CD8-positive, alpha-beta memory T cell (primary cell): Measurements from ENCODE around the gene OR5H15. TPM values are rescaled to one million over a fixed set of nuclear protein-coding genes. Genes with fewer than 3 reads are reported as not detected.
"Not testable (repeated sequence)": the region's sequence is repeated elsewhere in the genome, so short reads cannot be mapped to it uniquely, and the experiment has no call there.

Source experiments
- CTCF ChIA-PET: fragments of 350-600 bp; sonication (Branson Sonifier 250); formaldehyde crosslinking; loops from one replicate; lab custom pipeline; 2021; ENCODE audit warnings: antibody characterized with exemption; lab: Charles Lee
- POLR2A ChIA-PET: fragments of 350-600 bp; sonication (Branson Sonifier 250); formaldehyde crosslinking; loops from one replicate; lab custom pipeline; 2021; ENCODE audit warnings: antibody characterized with exemption; lab: Charles Lee
- DNase-seq, 5 donors: peaks; one replicate each; pipeline versions ENCODE4 v3.0.0 to v3.0.0-alpha.2; 2020 to 2022; ENCODE audit warnings: mixed read lengths in 1 of 5
- H3K27ac ChIP-seq: one replicate; pipeline ENCODE4 v1.7.0; 2013; ENCODE audit warnings: low read depth, mild to moderate bottlenecking, low read length, moderate library complexity
- H3K27me3 ChIP-seq: 2 replicates; pipeline ENCODE4 v1.7.0; 2013; ENCODE audit warnings: low read length, mild to moderate bottlenecking; ENCODE audit not compliant: insufficient read depth, poor library complexity, severe bottlenecking
- H3K36me3 ChIP-seq: 2 replicates; pipeline ENCODE4 v1.7.0; 2013; ENCODE audit warnings: mild to moderate bottlenecking, low read length, moderate library complexity; ENCODE audit not compliant: insufficient read depth
- H3K4me1 ChIP-seq: 2 replicates; pipeline ENCODE4 v1.7.0; 2013; ENCODE audit warnings: mild to moderate bottlenecking, low read length, moderate library complexity; ENCODE audit not compliant: insufficient read depth
- H3K4me3 ChIP-seq: 2 replicates; pipeline ENCODE4 v1.7.0; 2013; ENCODE audit warnings: mild to moderate bottlenecking, low read length
- H3K9me3 ChIP-seq: 2 replicates; pipeline ENCODE4 v1.7.0; 2013; ENCODE audit warnings: mild to moderate bottlenecking, low read length
- H3K27ac Mint-ChIP-seq, 8 donors: one replicate each; pipeline ENCODE4 v1.8.0; 2020 to 2021; ENCODE audit warnings: mixed read lengths in 8 of 8, mild to moderate bottlenecking in 6 of 8, inconsistent platforms in 3 of 8, moderate library complexity in 3 of 8
- H3K27me3 Mint-ChIP-seq, 2 donors: one replicate each; pipeline ENCODE4 v1.8.0; 2020 to 2021; ENCODE audit warnings: mixed read lengths in 2 of 2, mild to moderate bottlenecking in 1 of 2, moderate library complexity in 1 of 2
- H3K36me3 Mint-ChIP-seq, 3 donors: one replicate each; pipeline ENCODE4 v1.8.0; 2020 to 2021; ENCODE audit warnings: mixed read lengths in 3 of 3, inconsistent platforms in 1 of 3, mild to moderate bottlenecking in 1 of 3
- H3K4me1 Mint-ChIP-seq, 3 donors: one replicate each; pipeline ENCODE4 v1.8.0; 2020 to 2021; ENCODE audit warnings: mixed read lengths in 3 of 3, inconsistent platforms in 1 of 3, mild to moderate bottlenecking in 1 of 3
- H3K4me3 Mint-ChIP-seq, 7 donors: one replicate each; pipeline ENCODE4 v1.8.0; 2020 to 2021; ENCODE audit warnings: mixed read lengths in 7 of 7, mild to moderate bottlenecking in 6 of 7, moderate library complexity in 4 of 7, inconsistent platforms in 2 of 7
- H3K9me3 Mint-ChIP-seq, 5 donors: one replicate each; pipeline ENCODE4 v1.8.0; 2020 to 2022; ENCODE audit warnings: mixed read lengths in 5 of 5, mild to moderate bottlenecking in 3 of 5, moderate library complexity in 2 of 5, inconsistent platforms in 1 of 5
- polyA plus RNA-seq: library from polyadenylated mRNA; unstranded; fragments of 300-500 nt; fragmentation: Illumina TruSeq; gene quantifications from one replicate; pipeline ENCODE4 v1.2.3, GENCODE V29; 2021
- total RNA-seq, 2 experiments: library from RNA; stranded (reverse); gene quantifications; one replicate each; pipeline ENCODE4 v1.2.3, GENCODE V29; 2021

The OR5H15 gene
- total and polyA plus RNA-seq, 3 experiments from 2014 or later, result not detected

GRCh38 chr3:98151241-98151640, 15.3 kb upstream of the OR5H15 start:
- POLR2A ChIA-PET, result no interaction called here

GRCh38 chr3:98171071-98171470, 4.6 kb downstream of the OR5H15 start:
- Histone ChIP-seq H3K27me3 (no peaks in the 10 kb centered on the region), H3K27ac (no peak overlapping the region), H3K9me3 (no peaks in the 10 kb centered on the region), H3K4me1 (no peaks in the 10 kb centered on the region), H3K36me3 (no peaks in the 10 kb centered on the region), H3K4me3 (no peak overlapping the region)
- ChIA-PET CTCF (no interaction called here), POLR2A (no interaction called here)
- peaks cover 0 to 5% (median 4%) of the 10 kb centered on the region in 5 donors for H3K9me3 Mint-ChIP-seq
- no peak for DNase-seq
- no peaks in the 10 kb centered on the region for H3K36me3 Mint-ChIP-seq
- no peak overlapping the region for H3K27ac Mint-ChIP-seq
- H3K27me3 Mint-ChIP-seq, result peaks cover 0 to 25% of the 10 kb centered on the region in 2 donors
- no peak overlapping the region for H3K4me3 Mint-ChIP-seq
- peaks cover 4 to 5% (median 4%) of the 10 kb centered on the region in 3 donors for H3K4me1 Mint-ChIP-seq

More at GRCh38 chr3:98151241-98151640, 15.3 kb upstream of the OR5H15 start:
- H3K36me3 ChIP-seq, result no peaks in the 10 kb centered on the region
- peaks cover 8 to 17% of the 10 kb centered on the region in 2 donors for H3K27me3 Mint-ChIP-seq
- DNase-seq, result no peak
- no peaks in the 10 kb centered on the region for H3K9me3 ChIP-seq
- H3K27ac ChIP-seq, result no peak overlapping the region
- no peak overlapping the region for H3K4me3 ChIP-seq
- no peaks in the 10 kb centered on the region for H3K4me1 ChIP-seq
- no peak overlapping the region for H3K4me3 Mint-ChIP-seq
- H3K27ac Mint-ChIP-seq, result no peak overlapping the region
- H3K36me3 Mint-ChIP-seq, result no peaks in the 10 kb centered on the region
- CTCF ChIA-PET, result no interaction called here
- no peaks in the 10 kb centered on the region for H3K4me1 Mint-ChIP-seq
- peaks cover 0 to 7% (median 3%) of the 10 kb centered on the region in 5 donors for H3K9me3 Mint-ChIP-seq
- H3K27me3 ChIP-seq, result no peaks in the 10 kb centered on the region

- ChIA-PET POLR2A (no interaction called here), CTCF (interaction anchor here (1.2 kb wide), 1 partner anchor 13 kb away, joined by 3 read pairs; no protein-coding TSS in a partner anchor)
- Histone ChIP-seq H3K27me3 (no peaks in the 10 kb centered on the region), H3K36me3 (no peaks in the 10 kb centered on the region), H3K27ac (no peak overlapping the region), H3K4me3 (no peak overlapping the region), H3K9me3 (no peaks in the 10 kb centered on the region), H3K4me1 (no peaks in the 10 kb centered on the region)
- Mint-ChIP-seq H3K4me1 (peaks cover 4 to 5% (median 4%) of the 10 kb centered on the region in 3 donors), H3K9me3 (peaks cover 0 to 14% (median 7%) of the 10 kb centered on the region in 5 donors), H3K27ac (no peak overlapping the region), H3K36me3 (peaks cover 0 to 8% (median 0%) of the 10 kb centered on the region in 3 donors), H3K27me3 (peaks cover 3 to 23% of the 10 kb centered on the region in 2 donors), H3K4me3 (no peak overlapping the region)
- no peak for DNase-seq
Observed at GRCh38 chr3:98172621-98173020, 6.1 kb downstream of the OR5H15 start.

- Mint-ChIP-seq H3K36me3 (peaks cover 0 to 8% (median 0%) of the 10 kb centered on the region in 3 donors), H3K27me3 (peaks cover 3 to 7% of the 10 kb centered on the region in 2 donors), H3K9me3 (peaks cover 0 to 9% (median 4%) of the 10 kb centered on the region in 5 donors), H3K4me1 (no peaks in the 10 kb centered on the region), H3K4me3 (no peak overlapping the region), H3K27ac (no peak overlapping the region)
- POLR2A ChIA-PET, result no interaction called here
- DNase-seq, result no peak
- H3K36me3 ChIP-seq, result no peaks in the 10 kb centered on the region
- no peak overlapping the region for H3K27ac ChIP-seq
- no peak overlapping the region for H3K4me3 ChIP-seq
- CTCF ChIA-PET, result no interaction called here
- H3K27me3 ChIP-seq, result no peaks in the 10 kb centered on the region
- H3K4me1 ChIP-seq, result no peaks in the 10 kb centered on the region
- no peaks in the 10 kb centered on the region for H3K9me3 ChIP-seq
Observed at GRCh38 chr3:98180319-98180890, 13.9 kb downstream of the OR5H15 start.

GRCh38 chr3:98182196-98182595, 15.7 kb downstream of the OR5H15 start:
- POLR2A ChIA-PET, result no interaction called here
- peaks cover 0 to 2% (median 0%) of the 10 kb centered on the region in 3 donors for H3K36me3 Mint-ChIP-seq
- CTCF ChIA-PET, result no interaction called here
- DNase-seq, result no peak
- H3K4me3 Mint-ChIP-seq, result no peak overlapping the region
- H3K27me3 Mint-ChIP-seq, result no peaks in the 10 kb centered on the region
- Histone ChIP-seq H3K4me1 (no peaks in the 10 kb centered on the region), H3K36me3 (no peaks in the 10 kb centered on the region), H3K27ac (no peak overlapping the region), H3K4me3 (no peak overlapping the region), H3K27me3 (no peaks in the 10 kb centered on the region), H3K9me3 (no peaks in the 10 kb centered on the region)
- no peak overlapping the region for H3K27ac Mint-ChIP-seq
- no peaks in the 10 kb centered on the region for H3K4me1 Mint-ChIP-seq
- H3K9me3 Mint-ChIP-seq, result peaks cover 0 to 2% (median 1%) of the 10 kb centered on the region in 5 donors

GRCh38 chr3:98185180-98185579, 18.7 kb downstream of the OR5H15 start:
- POLR2A ChIA-PET, result interaction anchor here (0.6 kb wide), 1 partner anchor 379 kb away, joined by 4 read pairs; no protein-coding TSS in a partner anchor
- H3K36me3 ChIP-seq, result no peaks in the 10 kb centered on the region
- CTCF ChIA-PET, result interaction anchor here (1.1 to 1.5 kb wide), 2 partner anchors 12 to 141 kb away, joined by 3 read pairs; no protein-coding TSS in a partner anchor
- H3K27me3 ChIP-seq, result no peaks in the 10 kb centered on the region
- Mint-ChIP-seq H3K4me1 (peaks cover 2 to 11% (median 7%) of the 10 kb centered on the region in 3 donors), H3K4me3 (no peak overlapping the region), H3K36me3 (no peaks in the 10 kb centered on the region), H3K27ac (no peak overlapping the region), H3K27me3 (no peaks in the 10 kb centered on the region), H3K9me3 (no peaks in the 10 kb centered on the region)
- H3K4me1 ChIP-seq, result no peaks in the 10 kb centered on the region
- H3K9me3 ChIP-seq, result no peaks in the 10 kb centered on the region
- no peak overlapping the region for H3K4me3 ChIP-seq
- H3K27ac ChIP-seq, result no peak overlapping the region
- DNase-seq, result no peak

GRCh38 chr3:98188545-98188944, 22.0 kb downstream of the OR5H15 start:
- POLR2A ChIA-PET, result no interaction called here
- H3K36me3 Mint-ChIP-seq, result no peaks in the 10 kb centered on the region
- Histone ChIP-seq H3K27me3 (no peaks in the 10 kb centered on the region), H3K36me3 (no peaks in the 10 kb centered on the region), H3K27ac (no peak overlapping the region), H3K4me1 (no peaks in the 10 kb centered on the region), H3K4me3 (no peak overlapping the region), H3K9me3 (no peaks in the 10 kb centered on the region)
- no peaks in the 10 kb centered on the region for H3K9me3 Mint-ChIP-seq
- H3K27me3 Mint-ChIP-seq, result peaks cover 3 to 9% of the 10 kb centered on the region in 2 donors
- DNase-seq, result peak in 2 of 5 donors; percentile 4
- peaks cover 2 to 11% (median 7%) of the 10 kb centered on the region in 3 donors for H3K4me1 Mint-ChIP-seq
- CTCF ChIA-PET, result interaction anchor here (1.0 kb wide), 1 partner anchor 626 kb away, joined by 3 read pairs; no protein-coding TSS in a partner anchor
- H3K27ac Mint-ChIP-seq, result peak overlapping the region in 4 of 8 donors; percentile 10 to 42 (median 27)
- no peak overlapping the region for H3K4me3 Mint-ChIP-seq

GRCh38 chr3:98190911-98191310, 24.4 kb downstream of the OR5H15 start:
- CTCF ChIA-PET, H3K27me3 ChIP-seq, H3K4me3 Mint-ChIP-seq, H3K27me3 Mint-ChIP-seq, H3K36me3 Mint-ChIP-seq, H3K9me3 ChIP-seq, H3K27ac Mint-ChIP-seq, H3K27ac ChIP-seq, DNase-seq, H3K9me3 Mint-ChIP-seq, H3K36me3 ChIP-seq, H3K4me3 ChIP-seq, H3K4me1 ChIP-seq, POLR2A ChIA-PET: not testable (repeated sequence)
- H3K4me1 Mint-ChIP-seq, result peaks cover 2 to 11% (median 7%) of the 10 kb centered on the region in 3 donors
